NCI-H82 treated with DMSO at 0.1 percent for 48 hours (cell line): ENCODE data around the gene KCNJ8.
A peak's percentile ranks its signal among the peaks of the same experiment; 100 is the strongest.
"Not testable (repeated sequence)": the region's sequence is repeated elsewhere in the genome, so short reads cannot be mapped to it uniquely, and the experiment has no call there.

Source experiments
- DNase-seq: peaks from one replicate; lab custom pipeline; 2025; ENCODE audit not compliant: unreplicated experiment; lab: John Stamatoyannopoulos, UW

The KCNJ8 gene

DNA sequence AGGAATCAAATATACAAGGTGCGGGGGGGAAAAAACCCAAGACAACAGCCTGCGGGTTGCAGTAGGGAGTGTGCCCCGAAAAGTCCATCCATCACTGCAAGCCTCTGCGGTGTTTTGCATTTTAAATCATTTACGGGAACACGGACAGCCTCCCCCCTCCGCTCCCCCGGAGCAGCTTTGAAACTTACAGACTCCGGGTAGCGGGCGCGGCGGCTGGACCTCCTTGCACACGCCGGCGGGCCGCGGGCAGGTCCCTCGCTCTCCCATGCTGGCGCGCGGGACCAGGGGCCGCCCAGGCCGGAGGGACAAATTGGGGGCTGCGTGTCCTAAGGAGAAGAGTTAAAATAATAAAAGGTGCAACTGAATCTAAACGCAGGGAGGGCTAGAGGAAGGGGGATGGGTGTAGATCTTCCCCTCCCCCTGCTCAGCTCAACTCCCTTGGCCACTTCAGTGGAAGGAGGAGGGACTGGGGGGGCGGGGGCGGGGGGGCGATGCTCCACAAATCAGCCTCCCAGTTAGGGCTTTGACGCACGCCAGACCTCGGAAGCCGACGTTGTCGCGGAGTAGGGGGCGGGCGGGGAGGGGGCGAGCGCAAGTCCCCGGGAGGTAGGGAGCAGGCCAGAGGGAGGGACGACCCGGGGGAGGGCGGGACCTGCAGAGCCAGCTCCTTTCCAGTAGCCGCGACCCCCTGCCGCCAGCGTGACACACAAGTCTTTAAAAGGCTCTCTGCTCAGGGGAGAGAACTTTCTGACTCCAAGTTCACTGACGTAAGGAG lies at the start of gene KCNJ8:
Gene KCNJ8 (minus strand): TSS at position 349 of the 775 bp plus-strand sequence. CDS start 1,090 bp downstream, outside the sequence.
- peak; percentile 92 for DNase-seq

DNA sequence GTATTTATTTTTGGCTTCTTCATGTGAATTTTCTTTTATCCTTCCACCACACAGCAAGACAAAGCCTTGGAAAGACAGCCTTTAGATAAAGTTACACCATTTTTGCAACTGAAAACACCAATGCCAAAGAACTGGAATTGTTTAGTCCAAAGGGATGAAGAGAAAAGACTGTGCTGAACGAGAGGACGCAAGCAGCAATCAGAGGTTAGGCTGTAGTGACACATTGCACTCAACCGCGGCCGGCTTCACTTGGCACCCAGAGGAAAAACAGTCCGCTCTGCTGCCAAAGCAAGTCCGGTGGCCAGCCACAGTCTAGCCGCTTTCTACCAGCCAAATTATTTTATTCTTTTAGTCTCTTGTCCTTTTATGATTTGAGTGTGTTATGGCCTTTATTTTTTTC lies 49.1 kb upstream of the KCNJ8 start:
- no peak for DNase-seq

- DNase-seq: no peak
Observed at GRCh38 chr12:21819678-21820077, 45.2 kb upstream of the KCNJ8 start.

- no peak for DNase-seq
Observed at GRCh38 chr12:21819236-21819635, 44.7 kb upstream of the KCNJ8 start.

- no peak for DNase-seq
Observed at GRCh38 chr12:21818627-21819026, 44.1 kb upstream of the KCNJ8 start.

DNA sequence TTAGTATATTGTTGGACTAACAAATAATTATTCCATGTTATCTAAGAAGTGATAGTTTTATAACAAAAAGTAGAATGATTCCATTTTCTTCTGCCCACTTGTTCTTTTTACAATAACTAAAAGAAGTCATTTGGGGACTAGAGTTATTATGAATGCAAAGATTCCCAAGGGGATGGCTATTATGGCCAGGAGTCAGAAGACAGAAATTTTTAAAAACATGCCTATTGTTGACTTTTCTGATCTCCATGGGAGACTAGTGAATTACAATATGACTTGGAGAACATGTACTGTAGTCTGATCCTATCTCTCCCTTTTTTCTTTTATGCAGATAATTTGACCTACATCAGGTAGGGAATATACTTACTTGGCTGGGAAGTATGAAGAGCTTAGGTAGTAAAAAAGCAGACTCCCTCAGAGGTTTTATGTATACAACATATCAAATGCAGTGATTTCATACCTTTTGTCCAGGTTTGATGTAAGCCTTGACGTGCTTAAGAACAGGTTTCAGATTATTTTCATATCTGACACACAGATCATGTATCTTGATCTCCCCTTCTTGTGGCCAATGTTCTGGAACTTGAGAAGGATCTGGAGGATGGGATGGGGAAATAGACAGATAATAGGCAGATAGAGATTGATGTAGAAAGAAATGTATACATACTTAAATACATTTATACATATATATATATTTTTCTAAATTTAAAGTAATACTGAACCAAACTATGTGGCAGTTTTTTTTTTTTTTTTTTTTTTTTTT lies 41.0 kb upstream of the KCNJ8 start:
- DNase-seq: no peak

DNA sequence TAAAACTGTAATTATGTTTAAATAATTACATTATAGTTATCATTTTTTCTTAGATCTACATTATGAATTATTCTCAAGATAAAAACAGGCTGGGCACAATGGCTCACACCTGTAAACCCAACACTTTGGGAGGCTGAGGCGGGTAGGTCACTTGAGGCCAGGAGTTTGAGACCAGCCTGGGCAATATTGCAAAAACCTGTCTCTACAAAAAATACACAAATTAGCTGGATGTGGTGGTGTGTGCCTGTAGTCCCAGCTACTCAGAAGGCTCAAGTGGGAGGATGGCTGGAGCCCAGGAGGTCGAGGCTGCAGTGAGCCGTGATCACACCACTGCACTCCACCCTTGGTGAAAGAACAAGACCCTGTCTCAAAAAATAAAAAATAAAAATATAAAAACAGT lies 40.3 kb upstream of the KCNJ8 start:
- DNase-seq: no peak

DNA sequence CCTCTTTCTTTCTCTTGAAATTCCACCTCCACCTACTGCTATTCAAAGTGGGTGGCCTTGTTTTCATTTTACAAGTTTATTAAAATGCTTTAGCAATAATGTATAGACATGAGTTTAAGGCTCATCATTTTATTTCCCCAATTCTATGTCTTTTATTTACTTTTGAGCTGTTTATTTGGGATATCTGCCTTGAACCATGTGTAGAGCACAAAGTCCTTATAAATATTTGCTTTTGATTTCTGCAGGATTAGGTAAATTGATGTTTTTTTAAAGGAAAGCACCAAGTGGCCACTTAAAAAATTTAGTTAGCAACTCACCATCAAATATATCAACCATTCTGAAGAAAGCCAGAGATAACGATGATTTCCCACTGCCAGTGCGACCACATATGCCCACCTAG lies 39.8 kb upstream of the KCNJ8 start:
- DNase-seq: no peak

DNA sequence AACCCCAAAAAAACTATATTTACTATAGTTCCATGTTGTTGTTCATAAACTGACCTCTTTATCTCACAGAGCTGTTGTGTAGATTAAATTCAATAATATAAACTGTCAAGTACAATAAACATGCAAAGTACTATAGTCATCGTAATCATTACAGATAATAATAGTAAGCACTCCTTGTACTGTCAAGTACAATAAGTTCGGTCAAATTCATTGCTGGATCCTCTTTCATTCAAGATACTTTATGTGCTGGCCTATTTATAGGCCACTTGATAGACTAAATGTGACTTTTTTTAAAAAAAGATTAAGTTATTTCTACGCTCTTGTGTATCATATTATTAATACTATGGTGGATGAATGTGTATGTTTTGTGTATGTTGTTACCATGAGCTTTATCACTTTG lies 39.2 kb upstream of the KCNJ8 start:
- DNase-seq: no peak

GRCh38 chr12:21813125-21813524 lies 38.6 kb upstream of the KCNJ8 start:
- peak; percentile 8 for DNase-seq

GRCh38 chr12:21812340-21812739 lies 37.8 kb upstream of the KCNJ8 start:
- DNase-seq: not testable (repeated sequence)

- DNase-seq: no peak
Observed at GRCh38 chr12:21809100-21809499, 34.6 kb upstream of the KCNJ8 start.

DNA sequence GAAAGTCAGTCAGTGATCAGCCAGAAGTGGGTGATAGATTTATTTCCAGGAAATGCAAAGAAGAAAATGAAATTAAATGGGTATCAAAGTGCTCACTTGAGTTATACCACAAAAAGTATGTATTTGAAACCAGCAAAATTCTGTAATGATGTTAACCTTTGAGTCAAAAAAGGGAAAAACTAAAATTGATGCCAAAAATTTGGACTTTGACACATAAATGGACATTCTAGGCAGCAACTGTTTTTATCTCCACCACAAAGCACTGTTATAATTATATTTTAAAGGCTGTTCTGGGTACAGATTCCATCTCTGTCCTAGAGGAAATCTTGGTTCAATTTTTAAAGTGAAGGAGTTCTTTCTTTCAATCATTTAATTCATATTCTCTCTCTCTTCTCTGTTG lies 31.7 kb upstream of the KCNJ8 start:
- no peak for DNase-seq

GRCh38 chr12:21801522-21802288 lies 27.2 kb upstream of the KCNJ8 start:
- DNase-seq: no peak

DNA sequence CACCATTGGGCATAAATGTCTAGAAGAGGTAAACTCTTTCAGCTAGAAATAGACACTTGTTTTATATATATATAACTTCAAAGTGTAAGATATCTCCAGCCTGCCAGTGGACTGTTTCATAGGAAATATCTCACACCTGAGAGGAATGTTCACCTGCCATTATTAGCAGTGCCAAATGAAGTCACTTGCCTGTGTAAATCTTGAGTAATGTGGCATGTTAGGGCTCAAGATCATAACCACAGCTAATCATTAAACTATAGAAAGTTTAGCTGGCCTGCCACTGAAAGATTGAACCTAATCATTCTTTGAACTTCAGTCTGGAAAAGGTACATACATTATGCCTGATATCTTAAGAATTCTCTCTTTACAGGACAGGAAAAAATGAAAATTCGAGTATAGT lies 25.5 kb upstream of the KCNJ8 start:
- DNase-seq: no peak

- DNase-seq: no peak
Observed at GRCh38 chr12:21797539-21797938, 23.0 kb upstream of the KCNJ8 start.

GRCh38 chr12:21795648-21796328 lies 21.3 kb upstream of the KCNJ8 start:
- no peak for DNase-seq

DNA sequence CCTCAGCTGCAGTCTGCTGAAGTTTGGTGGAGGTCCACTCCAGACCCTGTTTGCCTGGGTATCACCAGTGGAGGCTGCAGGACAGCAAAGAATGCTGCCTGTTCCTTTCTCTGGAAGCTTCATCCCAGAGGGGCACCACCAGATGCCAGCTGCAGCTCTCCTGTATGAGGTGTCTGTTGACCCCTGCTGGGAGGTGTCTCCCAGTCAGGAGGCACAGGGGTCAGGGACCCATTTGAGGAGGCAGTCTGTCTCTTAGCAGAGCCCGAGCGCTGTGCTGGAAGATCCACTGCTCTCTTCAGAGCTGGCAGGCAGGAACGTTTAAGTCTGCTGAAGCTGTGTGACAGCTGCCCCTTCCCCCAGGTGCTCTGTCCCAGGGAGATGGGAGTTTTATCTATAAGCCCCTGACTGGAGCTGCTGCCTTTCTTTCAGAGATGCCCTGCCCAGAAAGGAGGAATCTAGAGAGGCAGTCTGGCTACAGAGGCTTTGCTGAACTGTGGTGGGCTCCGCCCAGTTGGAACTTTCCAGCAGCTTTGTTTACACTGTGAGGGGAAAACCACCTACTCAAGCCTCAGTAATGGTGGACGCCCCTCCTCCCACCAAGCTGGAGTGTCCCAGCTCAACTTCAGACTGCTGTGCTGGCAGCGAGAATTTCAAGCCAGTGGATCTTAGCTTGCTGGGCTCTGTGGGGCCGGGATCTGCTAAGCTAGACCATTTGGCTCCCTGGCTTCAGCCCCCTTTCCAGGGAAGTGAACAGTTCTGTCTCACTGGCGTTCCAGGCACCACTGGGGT lies 20.5 kb upstream of the KCNJ8 start:
- not testable (repeated sequence) for DNase-seq

DNA sequence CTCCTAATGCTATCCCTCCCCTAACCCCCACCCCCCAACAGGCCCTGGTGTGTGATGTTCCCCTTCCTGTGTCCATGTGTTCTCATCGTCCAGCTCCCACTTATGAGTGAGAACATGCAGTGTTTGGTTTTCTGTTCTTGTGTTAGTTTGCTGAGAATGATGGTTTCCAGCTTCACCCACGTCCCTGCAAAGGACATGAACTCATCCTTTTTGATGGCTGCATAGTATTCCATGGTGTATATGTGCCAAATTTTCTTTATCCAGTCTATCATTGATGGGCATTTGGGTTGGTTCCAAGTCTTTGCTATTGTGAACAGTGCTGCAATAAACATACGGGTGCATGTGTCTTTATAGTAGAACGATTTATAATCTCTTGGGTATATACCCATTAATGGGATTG lies 15.2 kb upstream of the KCNJ8 start:
- DNase-seq: not testable (repeated sequence)
